NCI-H1417 (cell line): ENCODE measurements around the gene MTX2.

Source experiments
- DNase-seq, 3 experiments: peaks; one replicate each; lab custom pipeline; 2025; lab: John Stamatoyannopoulos, UW

Gene MTX2

GRCh38 chr2:176378323-176378722 lies 109.1 kb downstream of the MTX2 start:
- DNase-seq: no peak

GRCh38 chr2:176380341-176380740 lies 111.1 kb downstream of the MTX2 start:
- DNase-seq: no peak

- no peak for DNase-seq
Observed at GRCh38 chr2:176383100-176383499, 113.9 kb downstream of the MTX2 start.

DNA sequence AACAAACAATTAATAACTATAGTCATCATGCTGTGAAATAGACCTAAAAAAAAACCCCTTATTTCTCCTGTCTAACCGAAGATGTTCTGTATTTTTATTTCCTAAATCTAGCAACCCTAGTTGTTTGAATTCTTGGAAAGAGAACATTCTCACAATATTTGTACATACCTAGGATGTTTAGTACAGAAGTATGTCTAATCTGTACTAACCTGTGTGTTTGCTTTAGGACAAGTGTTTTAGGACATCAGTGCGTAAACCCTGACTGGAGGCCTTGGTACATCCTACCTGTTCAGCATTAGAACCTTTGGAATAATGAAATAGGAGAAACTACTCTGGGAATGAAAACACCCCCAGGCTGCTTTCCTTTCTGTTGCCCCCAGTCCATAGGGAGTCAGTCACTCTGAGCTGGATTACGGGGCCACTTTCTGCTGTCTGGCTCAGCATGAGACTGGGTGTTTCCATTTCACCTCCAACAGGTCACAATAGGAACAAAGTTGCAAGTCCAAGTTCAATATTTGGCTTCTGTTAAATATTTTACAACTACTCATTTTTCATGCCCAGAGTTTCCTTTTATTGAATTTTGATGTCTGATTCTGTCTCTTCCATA lies 114.7 kb downstream of the MTX2 start:
- DNase-seq: no peak

DNA sequence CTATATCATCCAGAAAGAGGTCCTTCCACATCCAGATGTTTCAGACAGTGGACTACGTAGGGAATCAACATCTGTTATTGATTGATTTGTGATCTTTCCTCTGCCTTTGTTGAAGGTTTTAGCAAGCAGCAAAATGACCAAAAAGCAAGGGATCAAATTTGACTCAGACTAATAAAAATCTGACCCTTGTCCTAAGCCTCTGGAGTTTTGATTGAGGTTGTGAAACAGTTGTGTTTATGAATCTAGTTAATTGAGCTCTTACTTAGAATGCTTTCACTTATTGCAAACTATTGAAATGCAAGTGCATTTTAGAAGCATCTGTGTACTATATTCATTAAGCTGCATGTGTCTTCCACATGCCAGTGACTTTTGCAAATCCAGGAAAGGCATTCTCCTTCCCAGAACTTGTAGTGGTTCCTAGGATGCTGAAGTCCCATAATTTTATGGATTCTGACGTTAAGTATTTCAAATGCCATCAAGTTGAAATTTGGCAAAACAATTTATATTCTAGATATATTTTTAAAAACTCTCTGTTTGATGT lies 116.0 kb downstream of the MTX2 start:
- no peak for DNase-seq

DNA sequence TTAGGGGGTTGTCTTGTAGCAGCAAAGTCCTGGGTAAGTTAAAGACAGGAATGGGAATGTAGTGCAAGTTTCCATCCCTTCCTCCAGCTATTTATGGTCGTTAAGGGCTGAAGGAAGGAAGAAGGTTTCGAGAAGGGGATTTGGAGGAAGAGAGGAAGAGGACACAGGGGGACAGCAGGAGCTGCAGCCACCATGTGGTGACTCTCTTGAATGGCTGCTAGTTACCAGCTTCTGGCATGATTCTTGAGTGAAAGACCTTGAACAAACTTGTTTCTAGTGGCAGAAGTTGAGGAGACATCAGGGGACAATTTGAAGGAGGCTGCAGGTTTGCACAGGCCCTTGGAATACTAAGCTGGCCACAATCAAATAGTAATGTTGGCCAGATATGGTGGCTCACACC lies 116.6 kb downstream of the MTX2 start:
- DNase-seq: no peak
